Naive B cell (primary cell): ENCODE data around the gene COBL. TPM values are rescaled to one million over a fixed set of nuclear protein-coding genes. Genes with fewer than 3 reads are reported as not detected.
A peak's percentile ranks its signal among the peaks of the same experiment; 100 is the strongest.

Experiments
- ATAC-seq, 2 donors: fragments of 150-1000 bp; cut with Tn5 transposase; 2 replicates each; pipeline ENCODE4 v1.10.0; 2021; ENCODE audit warnings: low read depth in 2 of 2, mild to moderate bottlenecking in 2 of 2, moderate library complexity in 2 of 2
- DNase-seq: peaks from one replicate; pipeline ENCODE4 v3.0.0; 2022
- H3K27ac Mint-ChIP-seq, 6 donors: one replicate each; pipeline ENCODE4 v1.8.0; 2020 to 2022; ENCODE audit warnings: mild to moderate bottlenecking in 6 of 6, mixed read lengths in 6 of 6, moderate library complexity in 5 of 6, inconsistent platforms in 2 of 6
- H3K27me3 Mint-ChIP-seq, 3 donors: one replicate each; pipeline ENCODE4 v1.8.0; 2021 to 2022; ENCODE audit warnings: mixed read lengths in 3 of 3, mild to moderate bottlenecking in 1 of 3
- H3K36me3 Mint-ChIP-seq, 2 donors: one replicate each; pipeline ENCODE4 v1.8.0; 2020 to 2022; ENCODE audit warnings: mixed read lengths in 2 of 2, inconsistent platforms in 1 of 2, mild to moderate bottlenecking in 1 of 2
- H3K4me1 Mint-ChIP-seq, 3 donors: one replicate each; pipeline ENCODE4 v1.8.0; 2020 to 2022; ENCODE audit warnings: mixed read lengths in 3 of 3, inconsistent platforms in 1 of 3, mild to moderate bottlenecking in 1 of 3, moderate library complexity in 1 of 3
- H3K4me3 Mint-ChIP-seq, 8 donors: one replicate each; pipeline ENCODE4 v1.8.0; 2020 to 2022; ENCODE audit warnings: mild to moderate bottlenecking in 8 of 8, mixed read lengths in 8 of 8, moderate library complexity in 8 of 8, inconsistent platforms in 2 of 8
- H3K9me3 Mint-ChIP-seq, 7 donors: one replicate each; pipeline ENCODE4 v1.8.0; 2020 to 2022; ENCODE audit warnings: mixed read lengths in 7 of 7, mild to moderate bottlenecking in 5 of 7, inconsistent platforms in 2 of 7, moderate library complexity in 1 of 7
- polyA plus RNA-seq, 6 donors: library from polyadenylated mRNA; unstranded; fragments of 300-500 nt; fragmentation: Illumina TruSeq; gene quantifications; one replicate each; pipeline ENCODE4 v1.2.3, GENCODE V29; 2021; ENCODE audit warnings: low read depth in 6 of 6

COBL gene
- polyA plus RNA-seq, 6 donors from 2014 or later = not detected

DNA sequence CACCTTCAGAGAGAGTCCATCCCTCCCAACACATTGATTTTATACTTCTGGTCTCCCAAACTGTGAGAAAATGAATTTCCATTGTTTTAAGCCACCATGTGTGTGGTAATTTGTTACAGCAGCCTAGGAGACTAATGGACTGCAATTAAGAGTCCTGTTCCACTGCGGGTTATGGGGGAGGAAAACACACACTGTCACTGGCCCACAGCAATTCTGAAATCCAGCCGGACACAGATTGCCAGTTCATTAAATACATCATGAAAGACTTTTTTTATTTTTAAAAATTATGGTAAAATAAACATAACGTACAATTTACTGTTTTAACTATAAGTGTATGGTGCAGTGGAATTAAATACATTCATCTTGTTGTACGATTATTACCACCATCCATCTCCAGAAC lies 340.5 kb downstream of the COBL start:
- no peak for DNase-seq
- peaks cover 1 to 16% (median 5%) of the 10 kb centered on the region in 7 donors for H3K9me3 Mint-ChIP-seq
- H3K36me3 Mint-ChIP-seq = no peaks in the 10 kb centered on the region
- H3K4me1 Mint-ChIP-seq = no peaks in the 10 kb centered on the region
- H3K27ac Mint-ChIP-seq = no peak overlapping the region
- H3K4me3 Mint-ChIP-seq = no peak overlapping the region
- H3K27me3 Mint-ChIP-seq = peaks cover 3 to 6% (median 5%) of the 10 kb centered on the region in 3 donors
- ATAC-seq = no peak

GRCh38 chr7:50974240-50974639 lies 342.4 kb downstream of the COBL start:
- DNase-seq (no peak), ATAC-seq (no peak)
- Mint-ChIP-seq H3K9me3 (peaks cover 1 to 12% (median 5%) of the 10 kb centered on the region in 7 donors), H3K4me1 (no peaks in the 10 kb centered on the region), H3K27me3 (peaks cover 3 to 6% (median 5%) of the 10 kb centered on the region in 3 donors), H3K4me3 (peak overlapping the region in 2 of 8 donors; percentile 11 to 17), H3K36me3 (no peaks in the 10 kb centered on the region), H3K27ac (no peak overlapping the region)

- ATAC-seq (no peak), DNase-seq (no peak)
- Mint-ChIP-seq H3K36me3 (no peaks in the 10 kb centered on the region), H3K4me3 (peak overlapping the region in 1 of 8 donors; percentile 17), H3K27ac (no peak overlapping the region), H3K4me1 (no peaks in the 10 kb centered on the region), H3K27me3 (peaks cover 3 to 6% (median 5%) of the 10 kb centered on the region in 3 donors), H3K9me3 (peaks cover 0 to 7% (median 2%) of the 10 kb centered on the region in 7 donors)
These were observed 342.8 kb downstream of the COBL start for GRCh38 chr7:50973814-50974213.

GRCh38 chr7:50970092-50970491 lies 346.5 kb downstream of the COBL start:
- H3K36me3 Mint-ChIP-seq = peaks cover 4 to 8% of the 10 kb centered on the region in 2 donors
- H3K27ac Mint-ChIP-seq = no peak overlapping the region
- peaks cover 6 to 21% (median 13%) of the 10 kb centered on the region in 7 donors for H3K9me3 Mint-ChIP-seq
- DNase-seq = no peak
- no peaks in the 10 kb centered on the region for H3K4me1 Mint-ChIP-seq
- ATAC-seq = no peak
- peaks cover 3 to 6% (median 5%) of the 10 kb centered on the region in 3 donors for H3K27me3 Mint-ChIP-seq
- H3K4me3 Mint-ChIP-seq = no peak overlapping the region
